HG03135 (cell line): Measurements from ENCODE around the gene FHOD3.

ENCODE experiments used
- ATAC-seq: cut with Tn5 transposase; IDR thresholded peaks from one replicate; pipeline ENCODE4 v1.9.1; 2021; ENCODE audit warnings: mild to moderate bottlenecking, moderate library complexity; ENCODE audit not compliant: unreplicated experiment

The FHOD3 gene

DNA sequence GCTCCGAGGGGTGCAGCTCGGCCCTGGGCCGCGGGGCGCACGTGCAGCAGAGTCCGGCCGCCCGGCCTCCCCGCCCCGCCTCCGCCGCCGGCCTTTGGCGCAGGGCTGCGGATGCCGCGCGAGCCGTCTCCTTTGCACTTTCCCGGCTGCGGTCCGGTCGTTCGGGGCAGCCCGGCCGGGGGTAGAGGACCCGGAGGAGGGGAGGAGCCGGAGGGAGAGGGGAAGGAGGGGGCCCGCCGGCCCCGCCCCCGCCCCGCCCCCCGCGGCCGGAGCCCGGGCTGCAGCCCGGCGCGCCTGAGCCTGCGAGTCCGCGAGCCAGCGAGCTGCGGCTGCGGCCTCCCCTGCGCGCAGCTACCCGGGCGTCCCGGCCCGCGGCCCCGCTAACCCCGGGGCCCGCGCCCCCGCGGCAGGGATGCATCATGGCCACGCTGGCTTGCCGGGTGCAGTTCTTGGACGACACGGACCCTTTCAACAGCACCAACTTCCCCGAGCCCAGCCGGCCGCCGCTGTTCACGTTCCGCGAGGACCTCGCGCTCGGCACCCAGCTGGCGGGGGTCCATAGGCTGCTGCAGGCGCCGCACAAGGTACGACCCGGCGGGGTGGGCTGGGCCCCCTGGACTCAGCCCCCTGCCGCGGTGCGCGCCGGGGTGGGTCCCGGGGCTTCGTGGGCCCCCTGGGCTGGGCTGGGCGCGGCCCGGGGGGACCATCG, at the start of gene FHOD3:
Gene FHOD3 (plus strand): TSS at position 297 of the 709 bp plus-strand sequence. CDS start 123 bp downstream, at position 420.
- ATAC-seq, result peak; percentile 58

DNA sequence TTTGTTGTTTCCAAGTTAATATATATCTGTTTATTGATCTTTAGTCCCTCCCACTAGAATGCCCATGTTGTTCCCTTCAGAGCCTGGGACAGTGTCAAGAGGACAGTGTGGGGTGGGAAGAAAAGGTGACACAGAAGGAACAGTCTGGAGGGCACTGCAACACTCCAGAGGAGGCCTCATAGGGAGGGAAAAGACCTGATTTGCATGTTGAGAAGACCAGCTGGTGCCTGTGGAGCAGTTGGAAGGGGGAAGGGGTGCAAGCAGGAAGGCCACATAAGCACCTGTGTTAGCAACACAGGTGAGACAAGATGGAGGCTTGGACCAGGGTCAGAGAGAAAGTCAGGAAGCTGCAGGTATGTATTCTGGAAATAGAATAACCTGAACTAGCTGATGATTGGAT, 48.1 kb upstream of the FHOD3 start:
- ATAC-seq, result no peak

DNA sequence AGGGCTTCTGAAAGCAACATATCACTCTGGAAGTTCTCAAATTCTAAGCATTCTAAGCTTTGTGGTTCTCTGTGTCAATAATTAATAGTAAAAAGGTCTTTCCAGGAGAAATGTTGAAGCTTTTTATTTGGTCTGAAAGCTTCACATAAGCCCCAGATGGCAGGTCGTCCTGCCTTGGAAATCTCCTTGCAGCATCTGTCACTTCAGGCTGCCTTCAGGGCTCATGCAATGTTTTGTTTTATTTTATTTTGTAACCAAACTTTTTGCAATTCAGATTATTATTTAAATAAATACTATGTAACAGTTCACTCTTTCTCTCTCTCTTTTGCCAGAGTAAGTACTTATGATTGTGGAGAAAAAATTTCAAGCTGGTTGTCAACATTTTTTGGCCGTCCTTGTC, 46.7 kb upstream of the FHOD3 start:
- no peak for ATAC-seq

DNA sequence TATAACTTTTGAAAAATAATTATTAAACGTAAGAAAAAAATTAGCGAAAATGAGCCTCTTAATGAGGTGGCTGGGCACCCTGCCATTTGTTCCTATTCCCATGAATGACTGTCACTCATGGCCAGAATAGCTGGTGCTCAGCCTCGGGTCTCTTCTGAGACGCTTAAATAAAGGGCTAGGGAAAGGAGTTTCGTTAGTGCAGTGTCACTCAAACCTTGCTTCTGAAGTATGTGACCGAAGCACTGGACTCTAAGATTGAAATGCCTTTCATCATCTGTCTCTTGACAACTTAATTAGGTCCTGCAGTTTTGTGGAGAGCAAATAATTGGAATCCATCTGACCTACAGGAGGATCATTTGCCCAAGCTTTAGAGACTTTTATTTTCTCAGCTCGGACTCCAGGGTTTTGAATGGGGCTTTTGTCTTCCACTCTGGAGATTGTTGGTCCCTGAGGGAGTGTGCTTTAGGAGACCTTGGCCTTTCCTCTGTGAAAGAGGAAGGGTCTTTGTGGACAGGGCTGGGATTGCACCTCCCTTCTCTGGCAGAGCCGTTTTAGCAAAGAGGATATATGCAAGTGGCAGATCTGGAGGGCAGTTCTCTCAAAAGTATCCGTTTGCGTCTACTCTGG, 42.3 kb upstream of the FHOD3 start:
- no peak for ATAC-seq

DNA sequence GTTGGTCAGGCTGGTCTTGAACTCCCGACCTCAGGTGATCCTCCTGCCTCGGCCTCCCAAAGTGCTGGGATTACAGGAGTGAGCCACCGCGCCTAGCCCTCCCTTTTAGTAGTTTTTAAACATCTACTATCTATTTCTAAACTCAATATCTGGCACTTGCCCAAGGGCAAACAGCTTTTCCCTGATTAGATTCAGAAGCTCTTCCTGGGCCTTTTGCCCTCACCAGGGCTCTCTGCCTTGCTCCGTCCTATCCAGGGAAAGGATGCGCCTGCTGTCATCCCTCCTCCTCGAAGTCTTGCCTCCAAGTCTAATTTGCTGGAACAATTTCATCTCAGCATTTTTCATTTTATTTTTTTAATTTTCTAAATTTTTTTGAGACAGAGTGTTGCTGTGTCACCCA, 41.4 kb upstream of the FHOD3 start:
- ATAC-seq, result no peak

DNA sequence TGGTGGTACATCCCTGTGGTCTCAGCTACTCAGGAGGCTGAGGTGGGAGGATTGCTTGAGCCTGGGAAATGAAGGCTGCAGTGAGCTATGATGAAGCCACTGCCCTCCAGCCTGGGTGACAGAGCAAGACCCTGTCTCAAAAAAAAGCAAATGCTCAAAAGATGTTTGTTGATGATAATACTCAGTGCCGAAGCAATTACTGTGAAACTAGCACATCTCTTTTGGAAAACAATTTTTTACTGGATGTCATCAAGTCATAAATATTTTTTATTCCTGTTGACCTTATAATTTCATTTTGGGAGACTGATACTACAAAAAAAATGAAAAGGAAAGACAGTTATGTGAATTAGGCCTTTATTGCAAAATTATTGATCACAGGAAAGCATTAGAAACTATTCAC, 34.5 kb upstream of the FHOD3 start:
- ATAC-seq, result no peak

DNA sequence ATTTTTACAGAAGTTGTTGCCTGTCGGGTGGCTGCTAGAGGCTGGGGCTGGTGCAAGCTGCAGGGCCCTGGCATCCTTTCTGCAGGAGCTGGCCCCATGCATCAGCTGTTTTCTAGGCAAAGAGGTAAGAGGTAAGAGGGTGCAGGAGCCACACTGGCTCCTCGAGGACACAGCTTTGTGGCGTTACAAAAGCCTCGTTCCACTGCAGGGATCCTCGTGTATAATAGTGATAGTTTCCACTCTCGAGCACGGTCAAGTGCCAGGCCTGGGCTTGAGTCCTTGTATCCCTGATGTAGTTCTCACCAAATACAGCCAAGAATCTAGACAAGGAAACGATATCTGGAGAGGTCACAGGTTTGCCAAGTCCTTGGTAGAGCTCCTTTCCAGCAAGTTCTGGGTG, 33.2 kb upstream of the FHOD3 start:
- ATAC-seq, result no peak

DNA sequence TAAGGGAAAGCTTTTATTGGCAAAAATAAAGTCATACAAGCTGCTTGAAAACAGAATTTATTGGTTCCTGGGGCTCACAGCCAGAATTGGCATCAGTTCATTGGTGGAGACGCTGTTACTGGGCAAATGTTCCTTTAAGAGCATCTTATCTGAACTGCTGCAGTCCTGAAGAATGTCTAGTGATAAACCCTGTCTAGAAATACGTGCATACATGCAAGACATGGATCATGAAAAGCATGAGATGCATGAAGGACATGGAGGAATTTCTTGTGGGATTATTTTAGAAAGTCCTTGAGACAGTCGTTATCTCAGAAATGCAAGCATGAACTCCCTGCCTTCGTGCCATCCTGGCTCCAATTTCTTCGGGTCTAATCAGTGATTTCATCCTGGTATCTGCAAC, 32.5 kb upstream of the FHOD3 start:
- ATAC-seq, result no peak

DNA sequence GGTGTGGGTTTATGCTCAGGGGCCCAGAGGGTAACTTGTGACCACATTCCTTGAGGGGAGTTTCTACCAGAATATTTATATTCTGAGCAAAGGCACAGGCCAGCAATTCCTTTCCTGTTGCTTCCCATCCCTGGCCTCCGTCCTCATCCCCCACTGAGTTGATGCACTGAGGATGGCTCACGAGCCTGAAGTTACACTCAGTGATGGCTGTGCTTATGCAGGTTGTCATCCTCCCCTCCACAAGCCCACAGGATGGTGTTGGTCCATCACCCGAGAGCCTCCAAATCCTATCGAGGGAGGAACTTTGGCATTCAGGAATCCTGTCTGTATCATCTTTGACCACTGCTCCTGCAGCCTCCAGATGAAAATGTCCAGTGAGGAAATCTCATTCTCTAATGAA, 28.4 kb upstream of the FHOD3 start:
- ATAC-seq, result no peak

DNA sequence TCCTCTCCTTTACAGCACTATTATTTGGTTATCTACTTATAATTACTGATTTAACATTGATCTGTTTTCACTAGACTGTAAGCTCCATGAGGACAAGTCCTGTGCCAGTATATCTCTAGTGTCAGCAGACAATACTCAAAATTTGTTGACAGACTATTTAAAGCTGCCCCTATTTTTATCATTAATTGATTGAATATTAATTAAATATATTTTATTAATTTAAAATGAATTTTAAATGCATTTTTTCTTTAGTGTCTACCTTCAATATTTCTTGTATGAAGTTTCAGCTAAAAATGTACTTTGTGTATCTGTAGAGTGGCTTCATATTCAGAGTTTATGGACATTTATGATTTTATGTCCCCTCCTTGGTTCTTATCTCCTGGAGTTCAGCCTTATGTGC, 26.4 kb upstream of the FHOD3 start:
- ATAC-seq, result no peak

DNA sequence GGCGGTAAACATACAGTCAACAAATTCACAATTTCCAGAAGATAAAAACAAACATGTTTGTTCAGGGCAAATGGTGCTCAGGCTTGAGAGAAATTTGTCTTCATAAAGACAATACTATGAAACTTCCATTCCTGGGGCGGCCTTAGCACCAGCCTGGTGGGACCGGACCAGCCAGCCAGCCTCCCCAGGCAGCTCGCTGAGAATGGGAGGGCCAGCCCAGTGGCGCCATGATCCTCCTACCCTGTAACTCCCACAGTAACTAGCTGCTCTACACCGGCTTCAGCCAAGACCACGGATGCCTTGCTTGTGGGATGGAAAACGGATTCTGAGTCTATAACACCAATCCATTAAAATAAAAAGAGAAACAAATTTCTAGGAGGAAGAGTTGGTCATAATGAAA, 24.2 kb upstream of the FHOD3 start:
- ATAC-seq, result no peak

DNA sequence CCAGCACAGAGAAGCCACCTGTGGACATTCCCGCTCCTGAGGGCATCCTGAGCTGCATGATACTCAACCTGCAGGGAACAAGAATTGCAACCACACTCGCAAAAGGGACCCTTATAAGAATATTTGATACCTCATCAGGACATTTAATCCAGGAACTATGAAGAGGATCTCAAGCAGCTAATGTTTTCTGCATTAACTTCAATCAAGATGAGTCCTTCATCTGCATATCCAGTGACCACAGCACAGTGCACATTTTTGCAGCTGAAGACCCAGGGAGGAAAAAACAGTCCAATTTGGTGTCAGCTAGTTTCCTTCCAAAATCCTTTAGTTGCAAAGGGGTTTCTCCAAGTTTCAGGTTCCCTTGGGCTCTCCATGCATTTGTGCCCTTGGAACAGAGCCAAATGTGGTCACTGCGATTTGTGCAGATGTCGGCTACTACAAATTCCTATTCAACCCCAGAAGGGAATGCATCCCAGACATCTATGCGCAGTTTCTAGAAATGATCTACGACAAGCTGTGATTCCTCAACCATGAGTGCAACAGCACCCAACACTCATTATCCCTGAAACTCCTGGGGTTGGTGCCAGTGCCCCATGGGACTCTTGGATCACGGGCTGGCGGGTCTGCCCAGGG, 23.3 kb upstream of the FHOD3 start:
- ATAC-seq, result no peak

DNA sequence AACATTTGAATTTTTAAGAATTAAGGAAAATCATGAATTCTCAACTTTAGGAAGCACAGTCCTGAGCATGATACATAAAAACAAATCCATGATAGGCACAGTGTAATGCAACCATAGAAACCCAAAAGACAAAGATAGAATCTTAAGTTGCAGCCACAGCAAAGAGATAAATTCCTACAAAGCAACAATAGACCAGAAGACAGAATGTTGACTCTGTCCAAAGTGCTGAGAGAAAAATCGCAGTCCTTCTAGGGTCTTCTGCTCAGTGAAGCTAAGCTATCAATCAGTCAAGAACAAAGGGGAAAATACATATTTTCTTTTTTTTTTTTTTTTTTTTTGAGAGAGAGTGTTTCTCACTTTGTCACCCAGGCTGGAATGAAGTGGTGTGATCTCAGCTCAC, 22.0 kb upstream of the FHOD3 start:
- no peak for ATAC-seq

DNA sequence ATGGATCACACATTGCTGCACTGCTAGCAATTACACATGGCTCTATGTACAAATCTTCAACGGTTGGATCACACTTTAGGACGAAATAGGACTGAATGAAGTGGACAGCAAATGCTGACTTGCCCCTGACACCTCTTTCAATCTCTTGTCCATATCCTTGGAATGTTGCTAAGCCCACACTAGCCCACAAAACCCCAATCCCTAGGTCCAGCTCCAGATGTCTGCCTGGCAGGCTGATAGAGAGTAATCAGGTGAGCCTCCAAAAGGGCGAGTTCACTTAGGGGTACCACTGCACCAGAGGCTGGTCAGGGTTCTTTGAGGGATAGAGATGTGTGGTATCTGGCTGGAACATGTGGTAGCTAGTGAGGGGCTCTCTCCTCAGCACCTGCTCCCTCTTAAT, 18.5 kb upstream of the FHOD3 start:
- ATAC-seq, result no peak

DNA sequence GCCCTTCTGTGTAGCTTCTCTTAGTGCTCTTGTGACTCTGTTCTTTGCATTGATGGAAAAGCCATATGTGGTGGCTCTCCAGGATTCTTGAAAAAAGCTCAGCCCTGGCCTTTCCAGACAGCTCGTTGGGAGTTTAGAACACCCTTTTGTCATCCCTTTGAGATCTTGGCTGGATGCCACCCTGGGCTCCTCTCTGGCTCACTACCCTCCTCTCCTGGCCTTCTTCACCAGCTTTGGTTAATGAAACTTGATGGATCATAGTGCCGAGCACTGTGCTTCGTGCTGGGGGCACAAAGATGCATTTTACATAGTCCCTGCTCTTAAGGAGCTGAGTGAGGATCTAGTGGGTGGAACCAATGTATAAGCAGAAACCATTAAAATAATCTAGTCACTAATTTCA, 15.6 kb upstream of the FHOD3 start:
- ATAC-seq, result no peak

DNA sequence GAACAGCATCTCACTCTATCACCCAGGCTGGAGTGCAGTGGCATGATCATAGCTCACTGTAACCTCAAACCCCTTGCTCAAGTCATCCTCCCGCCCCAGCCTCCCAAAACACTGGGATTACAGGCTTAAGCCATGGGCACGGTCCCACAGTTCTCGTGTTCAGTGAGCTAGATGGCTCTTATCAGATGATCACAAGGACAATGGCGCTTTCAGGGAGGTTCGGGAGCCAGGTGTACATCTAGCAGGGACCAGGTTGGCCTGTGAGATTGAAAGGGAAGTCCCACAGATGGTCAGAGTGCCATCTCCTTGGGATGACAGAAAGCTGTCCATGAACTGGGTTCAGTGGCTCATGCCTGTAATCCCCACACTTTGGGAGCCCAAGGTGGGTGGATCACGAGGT, 14.1 kb upstream of the FHOD3 start:
- no peak for ATAC-seq

DNA sequence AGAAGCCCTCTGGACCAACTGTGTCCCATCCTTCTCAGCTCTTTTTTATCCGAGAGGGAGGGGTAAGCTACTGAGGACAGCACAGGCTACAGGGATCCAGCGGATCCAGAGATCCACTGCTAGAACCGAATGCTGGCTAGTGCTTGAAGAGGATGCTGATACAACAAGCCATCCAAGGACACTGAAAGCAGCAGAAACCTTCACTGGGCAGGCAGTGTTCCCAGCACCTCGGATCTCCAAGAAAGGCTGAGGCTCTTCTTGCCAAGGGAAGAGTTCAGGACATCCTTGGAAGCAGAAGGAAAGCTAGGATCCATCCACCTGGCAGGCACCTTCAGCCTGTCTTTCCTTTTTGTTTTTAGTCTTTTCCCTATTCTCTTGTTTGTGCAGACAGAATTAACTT, 13.2 kb upstream of the FHOD3 start:
- no peak for ATAC-seq

DNA sequence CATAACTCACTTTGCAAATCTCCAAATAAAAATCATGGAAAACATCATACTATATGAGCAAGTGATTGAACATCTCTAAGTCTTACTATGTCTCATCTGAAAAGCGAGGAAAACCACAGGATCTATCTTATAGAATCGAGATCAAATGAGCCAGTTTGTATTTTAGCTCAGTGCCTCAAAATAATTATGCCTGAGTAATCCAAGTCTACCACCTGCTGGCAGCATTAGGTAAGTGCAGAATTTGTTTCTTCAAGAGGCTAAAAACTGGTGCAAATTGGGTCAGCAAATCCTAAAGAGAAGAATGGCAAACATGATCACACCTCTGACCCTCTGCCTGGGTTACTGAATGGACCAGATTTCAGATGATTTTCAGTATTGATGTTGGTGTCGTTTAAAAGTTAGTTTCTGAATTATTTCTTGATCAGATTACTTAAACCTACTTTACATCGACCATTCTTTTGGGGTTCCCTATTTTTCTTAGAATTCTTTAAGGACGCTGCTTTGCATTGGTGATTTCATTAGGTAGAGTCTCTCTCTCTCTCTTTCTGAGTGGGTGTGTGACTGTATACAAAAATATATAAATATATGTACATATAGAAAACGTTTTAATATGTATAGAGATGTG, 12.7 kb upstream of the FHOD3 start:
- no peak for ATAC-seq

DNA sequence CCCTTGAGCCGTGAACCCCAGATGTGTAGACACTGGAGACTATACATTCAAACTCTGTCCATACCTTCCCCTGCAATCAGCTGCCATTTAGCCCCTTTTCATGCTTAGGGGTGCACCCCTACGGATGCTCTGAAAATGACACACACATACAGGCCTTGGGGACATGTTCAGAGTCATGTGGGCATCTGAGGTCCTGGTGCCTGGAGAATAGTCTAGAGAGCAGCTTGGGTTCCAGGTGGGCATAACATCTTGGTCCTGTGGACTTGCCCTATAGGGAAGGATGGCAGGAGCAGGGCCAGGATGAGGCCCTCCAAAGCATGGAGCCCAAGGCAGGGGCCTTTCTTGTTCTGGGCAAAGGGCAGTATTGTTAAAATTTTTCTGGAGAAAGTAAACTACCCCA, 9.9 kb upstream of the FHOD3 start:
- no peak for ATAC-seq

DNA sequence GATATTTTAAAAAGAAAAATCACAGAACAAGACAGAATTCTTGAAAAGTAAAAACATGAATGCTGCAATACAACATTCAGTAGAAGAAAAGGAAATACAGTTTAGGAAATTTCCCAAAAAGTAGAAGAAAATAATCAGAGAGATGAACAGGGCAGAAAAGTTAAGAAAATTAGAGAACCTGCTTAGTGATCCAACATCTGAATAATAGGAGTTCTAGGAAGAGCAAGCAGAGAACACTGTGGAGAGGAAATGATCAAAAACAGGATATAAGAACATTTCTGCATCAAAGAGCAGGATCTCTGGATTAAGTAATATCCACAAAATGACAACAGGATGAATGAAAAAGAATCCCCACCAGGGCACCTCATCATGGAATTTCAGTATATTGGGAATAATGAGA, 8.8 kb upstream of the FHOD3 start:
- ATAC-seq, result no peak

DNA sequence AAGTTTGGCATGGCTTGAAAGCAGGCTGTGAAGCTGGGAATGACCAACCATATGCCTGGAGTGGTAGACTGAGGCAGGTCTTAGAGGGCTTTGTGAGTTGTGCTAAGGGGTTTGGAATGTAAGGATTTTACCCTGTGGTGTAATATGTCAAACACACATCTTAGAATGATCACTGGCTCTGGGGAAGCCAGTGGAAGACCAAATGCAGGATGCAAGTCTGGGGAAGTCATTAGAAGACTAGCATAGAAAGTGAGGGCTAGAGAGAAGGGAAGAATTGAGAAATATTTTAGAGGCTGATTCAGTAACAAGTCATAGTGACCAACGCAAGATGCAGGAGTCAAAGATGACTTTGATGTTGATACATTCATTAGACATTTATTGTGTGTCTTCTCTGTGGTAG, 3.5 kb upstream of the FHOD3 start:
- ATAC-seq, result no peak

DNA sequence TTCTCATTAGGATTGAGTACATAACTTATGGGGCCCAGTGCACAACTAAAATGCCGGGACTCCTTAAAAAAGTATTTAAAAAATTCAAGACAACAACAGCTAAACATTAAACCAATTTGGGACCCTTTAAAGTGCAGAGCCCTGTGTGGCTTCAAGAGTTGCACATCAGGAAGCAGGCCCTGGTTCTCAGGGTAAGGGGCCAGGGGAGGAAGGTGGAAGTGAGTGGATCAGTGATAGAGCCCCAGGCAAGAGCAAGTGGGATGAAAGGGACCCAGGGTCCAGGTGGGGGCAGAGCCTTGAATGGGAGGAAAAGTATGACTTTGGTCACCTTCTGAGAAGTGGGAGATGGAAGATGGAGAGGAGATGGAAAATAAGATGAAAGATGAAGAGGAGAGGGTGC, 2.3 kb upstream of the FHOD3 start:
- no peak for ATAC-seq
